ENCODE measurements around the gene TRIML2.

GRCh38 chr4:188110036-188110435 lies 633 bp upstream of the TRIML2 start:
- TF ChIP-seq CTCF (IDR thresholded peaks at IDR 0.05) (no peak), POLR2A (IDR thresholded peaks at IDR 0.05) (no peak)

Data from suprapubic skin (tissue), 3 donors.